PFSK-1 (cell line): ENCODE measurements around the gene MFAP3.

Experiments used
- POLR2AphosphoS5 ChIP-seq: IDR thresholded peaks from 2 replicates; pipeline ENCODE4 v1.6.1; 2012; ENCODE audit warnings: low read depth, mild to moderate bottlenecking, control low read depth, low read length, moderate library complexity
- TAF1 ChIP-seq: IDR thresholded peaks from 2 replicates; pipeline ENCODE4 v1.6.1; 2012; ENCODE audit warnings: low read length, control low read depth, borderline replicate concordance; ENCODE audit not compliant: insufficient read depth

- TF ChIP-seq POLR2AphosphoS5 = no peak
- no peak for TF ChIP-seq TAF1
These were observed 40.8 kb upstream of the MFAP3 start for GRCh38 chr5:153998010-153998409.
